Naive thymus-derived CD4-positive, alpha-beta T cell (primary cell): ENCODE measurements around the gene GPD1. TPM values are rescaled to one million over a fixed set of nuclear protein-coding genes. Genes with fewer than 3 reads are reported as not detected.

Experiments used
- ATAC-seq: fragments of 150-1000 bp; cut with Tn5 transposase; 2 replicates; pipeline ENCODE4 v1.10.0; 2021; ENCODE audit warnings: mild to moderate bottlenecking, moderate library complexity
- CTCF ChIA-PET: fragments of 350-600 bp; sonication (Branson Sonifier 250); formaldehyde crosslinking; loops from one replicate; lab custom pipeline; 2021; ENCODE audit warnings: antibody characterized with exemption; lab: Charles Lee
- POLR2A ChIA-PET: fragments of 350-600 bp; sonication (Branson Sonifier 250); formaldehyde crosslinking; loops from one replicate; lab custom pipeline; 2021; ENCODE audit warnings: antibody characterized with exemption, inconsistent platforms; lab: Charles Lee
- DNase-seq, 9 donors: peaks; one replicate each; pipeline versions ENCODE4 v3.0.0 to v3.0.0-alpha.2; 2020 to 2022; ENCODE audit warnings: mixed read lengths in 1 of 9
- H3K27ac ChIP-seq: one replicate; pipeline ENCODE4 v1.7.0; 2013; ENCODE audit warnings: mild to moderate bottlenecking, low read depth, low read length, moderate library complexity
- H3K27me3 ChIP-seq, 2 donors: one replicate each; pipeline ENCODE4 v1.7.0; 2013; ENCODE audit warnings: low read length in 2 of 2, mild to moderate bottlenecking in 2 of 2, moderate library complexity in 2 of 2; ENCODE audit not compliant: control insufficient read depth in 2 of 2, insufficient read depth in 2 of 2
- H3K36me3 ChIP-seq, 3 experiments: 1 replicate in 2 of 3; 2 replicates in 1 of 3; pipeline ENCODE4 v1.7.0; 2013; ENCODE audit warnings: low read length in 3 of 3, mild to moderate bottlenecking in 3 of 3, moderate library complexity in 1 of 3; ENCODE audit not compliant: insufficient read depth in 3 of 3, control insufficient read depth in 2 of 3
- H3K4me1 ChIP-seq, 2 donors: one replicate each; pipeline ENCODE4 v1.7.0; 2013; ENCODE audit warnings: low read length in 2 of 2, mild to moderate bottlenecking in 2 of 2, moderate library complexity in 1 of 2; ENCODE audit not compliant: control insufficient read depth in 2 of 2, insufficient read depth in 2 of 2
- H3K4me3 ChIP-seq: 2 replicates; pipeline ENCODE4 v1.7.0; 2013; ENCODE audit warnings: mild to moderate bottlenecking, low read length
- H3K9me3 ChIP-seq, 3 experiments: 1 replicate in 2 of 3; 2 replicates in 1 of 3; pipeline ENCODE4 v1.7.0; 2013; ENCODE audit warnings: low read length in 3 of 3; ENCODE audit not compliant: control insufficient read depth in 2 of 3
- H3K27ac Mint-ChIP-seq, 9 donors: one replicate each; pipeline ENCODE4 v1.8.0; 2020 to 2022; ENCODE audit warnings: mixed read lengths in 9 of 9, mild to moderate bottlenecking in 8 of 9, moderate library complexity in 5 of 9, inconsistent platforms in 2 of 9
- H3K27me3 Mint-ChIP-seq, 5 donors: one replicate each; pipeline ENCODE4 v1.8.0; 2021 to 2022; ENCODE audit warnings: mixed read lengths in 5 of 5, mild to moderate bottlenecking in 1 of 5
- H3K36me3 Mint-ChIP-seq, 5 donors: one replicate each; pipeline ENCODE4 v1.8.0; 2020 to 2022; ENCODE audit warnings: mixed read lengths in 5 of 5, mild to moderate bottlenecking in 3 of 5, inconsistent platforms in 1 of 5
- H3K4me1 Mint-ChIP-seq, 7 donors: one replicate each; pipeline ENCODE4 v1.8.0; 2020 to 2022; ENCODE audit warnings: mixed read lengths in 7 of 7, mild to moderate bottlenecking in 3 of 7, inconsistent platforms in 1 of 7
- H3K4me3 Mint-ChIP-seq, 10 donors: one replicate each; pipeline ENCODE4 v1.8.0; 2020 to 2022; ENCODE audit warnings: mild to moderate bottlenecking in 10 of 10, mixed read lengths in 10 of 10, moderate library complexity in 6 of 10, inconsistent platforms in 2 of 10
- H3K9me3 Mint-ChIP-seq, 11 donors: one replicate each; pipeline ENCODE4 v1.8.0; 2020 to 2022; ENCODE audit warnings: mixed read lengths in 11 of 11, mild to moderate bottlenecking in 4 of 11, inconsistent platforms in 1 of 11, moderate library complexity in 1 of 11
- intact Hi-C, 2 donors: fragments of 100-400 bp; cut with micrococcal nuclease; formaldehyde crosslinking; loops; one replicate each; pipeline ENCODE4 v1.15.1; 2023
- polyA plus RNA-seq, 2 donors: library from polyadenylated mRNA; unstranded; fragments of 300-500 nt; fragmentation: Illumina TruSeq; gene quantifications; one replicate each; pipeline ENCODE4 v1.2.3, GENCODE V29; 2021
- total RNA-seq, 6 experiments: library from RNA in 5 of 6; stranded (reverse) in 5 of 6; gene quantifications; 1 replicate in 5 of 6; 2 replicates in 1 of 6; pipeline ENCODE4 v1.2.3 and lab custom pipeline; 2021 to 2026

The GPD1 gene
- total RNA-seq (1 to 10 TPM in 2 of 5 experiments, under 1 TPM in 3; 0.50 to 1.5 (median 0.60) TPM), polyA plus RNA-seq (not detected), total RNA-seq (lab: John Stamatoyannopoulos, UW) (0.67 reads per million)

- Mint-ChIP-seq H3K27me3 (no peaks in the 10 kb centered on the region), H3K27ac (peak within 1 kb of the TSS in 3 of 9 donors; percentile 34 to 66 (median 55)), H3K4me3 (peak within 1 kb of the TSS in 1 of 10 donors; percentile 51), H3K9me3 (no peaks in the 10 kb centered on the region), H3K36me3 (peaks cover 0 to 11% (median 9%) of the 10 kb centered on the region in 5 donors), H3K4me1 (peaks cover 0 to 3% (median 0%) of the 10 kb centered on the region in 7 donors)
- CTCF ChIA-PET, result interaction anchor here (1.1 to 1.3 kb wide), 2 partner anchors 8 to 72 kb away, joined by 4 read pairs; partner anchors contain the start of gene COX14
- no peaks in the 10 kb centered on the region for H3K4me1 ChIP-seq
- intact Hi-C loops, result no loop called here
- no peaks in the 10 kb centered on the region for H3K27me3 ChIP-seq
- POLR2A ChIA-PET, result interaction anchor here (0.5 to 2.3 kb wide), 2 partner anchors 8 to 19 kb away, joined by 3 to 11 read pairs; partner anchors contain the start of genes COX14 and SMARCD1
- H3K4me3 ChIP-seq, result no peak within 1 kb of the TSS
- H3K9me3 ChIP-seq, result no peaks in the 10 kb centered on the region
- ATAC-seq (peak; percentile 42), DNase-seq (peak in 1 of 9 donors; percentile 37)
- peaks cover 0 to 20% (median 4%) of the 10 kb centered on the region in 3 experiments for H3K36me3 ChIP-seq
- H3K27ac ChIP-seq, result no peak within 1 kb of the TSS
Observed at GRCh38 chr12:50103767-50104321, at the start of gene GPD1. GPD1 (plus strand) TSS chr12:50104008; CDS start chr12:50104051, 43 bp downstream.

DNA sequence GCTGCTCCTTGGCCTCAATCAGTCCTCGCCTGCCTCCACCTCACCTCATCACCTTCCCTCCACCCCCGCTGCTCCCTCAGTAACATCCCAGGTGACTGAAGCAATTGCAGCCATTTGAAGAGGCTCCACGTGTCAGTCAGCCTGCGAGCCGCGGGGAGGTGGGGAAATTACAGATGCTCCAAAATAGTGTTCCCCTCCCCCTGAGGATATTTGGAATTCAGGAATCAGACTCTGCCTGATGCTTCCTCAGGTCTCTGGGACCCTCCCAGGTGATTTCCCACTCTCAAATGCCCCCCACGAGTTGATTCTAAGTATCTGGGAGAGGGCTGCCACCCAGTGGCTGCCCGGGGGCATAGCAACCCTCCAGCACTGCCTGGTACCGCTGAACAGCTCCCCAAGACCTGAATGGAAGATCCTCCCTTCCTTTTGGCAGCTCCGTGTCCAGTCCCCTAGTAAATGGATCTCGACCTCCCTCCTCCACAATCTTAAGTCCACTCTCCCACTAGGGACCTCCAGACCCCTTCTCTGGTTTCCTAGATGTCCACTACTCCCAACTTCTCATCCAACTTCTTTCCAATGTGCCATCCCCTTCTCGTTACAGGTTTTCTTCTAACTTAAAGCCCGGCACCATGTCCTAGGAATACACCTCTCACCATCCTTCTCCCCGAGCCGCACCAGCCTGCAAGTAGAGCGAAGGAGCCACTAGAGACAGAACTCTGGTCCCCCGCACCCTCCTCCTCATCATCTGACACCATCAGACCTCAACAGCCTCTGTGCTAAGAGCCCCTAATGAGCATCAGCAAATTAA lies 47.8 kb upstream of the GPD1 start:
- Histone ChIP-seq H3K4me1 (peaks cover 7 to 31% of the 10 kb centered on the region in 2 donors), H3K36me3 (no peaks in the 10 kb centered on the region), H3K27me3 (peaks cover 0 to 9% of the 10 kb centered on the region in 2 donors), H3K4me3 (peak overlapping the region; percentile 42), H3K27ac (no peak overlapping the region), H3K9me3 (no peaks in the 10 kb centered on the region)
- DNase-seq, result peak; percentile 41 to 64 (median 56)
- peak overlapping the region; percentile 66 to 96 (median 92) for H3K4me3 Mint-ChIP-seq
- H3K27ac Mint-ChIP-seq, result peak overlapping the region in 2 of 9 donors; percentile 46 to 57
- ATAC-seq, result peak; percentile 79
- peaks cover 17 to 48% (median 41%) of the 10 kb centered on the region in 7 donors for H3K4me1 Mint-ChIP-seq
- POLR2A ChIA-PET, result interaction anchor here (0.5 to 0.6 kb wide), 2 partner anchors 60 to 219 kb away, joined by 3 to 4 read pairs; no protein-coding TSS in a partner anchor
- CTCF ChIA-PET, result interaction anchor here (0.6 to 4.3 kb wide), 16 partner anchors 10 to 1164 kb away, joined by 3 to 30 read pairs (median 3); partner anchors contain the start of gene SMARCD1
- H3K27me3 Mint-ChIP-seq, result peaks cover 38 to 56% (median 48%) of the 10 kb centered on the region in 5 donors
- H3K9me3 Mint-ChIP-seq, result peaks cover 0 to 2% (median 0%) of the 10 kb centered on the region in 11 donors
- intact Hi-C loops, result loop anchor here (1.0 to 10.0 kb wide), 7 partner anchors 17 to 279 kb away; partner anchors contain the start of genes BCDIN3D (in 1 of the 2), RACGAP1 (in 1 of the 2) and SMARCD1 (in 1 of the 2)
- peaks cover 0 to 3% (median 0%) of the 10 kb centered on the region in 5 donors for H3K36me3 Mint-ChIP-seq

- ATAC-seq (no peak), DNase-seq (no peak)
- Histone ChIP-seq H3K27ac (no peak overlapping the region), H3K9me3 (no peaks in the 10 kb centered on the region), H3K4me1 (peaks cover 7 to 31% of the 10 kb centered on the region in 2 donors), H3K27me3 (peaks cover 0 to 9% of the 10 kb centered on the region in 2 donors), H3K36me3 (no peaks in the 10 kb centered on the region), H3K4me3 (peak overlapping the region; percentile 55)
- Mint-ChIP-seq H3K27me3 (peaks cover 32 to 54% (median 48%) of the 10 kb centered on the region in 5 donors), H3K9me3 (peaks cover 0 to 2% (median 0%) of the 10 kb centered on the region in 11 donors), H3K36me3 (peaks cover 0 to 7% (median 0%) of the 10 kb centered on the region in 5 donors), H3K4me3 (peak overlapping the region; percentile 88 to 96 (median 92)), H3K27ac (peak overlapping the region in 3 of 9 donors; percentile 24 to 66 (median 46)), H3K4me1 (peaks cover 17 to 48% (median 44%) of the 10 kb centered on the region in 7 donors)
- POLR2A ChIA-PET, result interaction anchor here (0.5 kb wide), 1 partner anchor 218 kb away, joined by 4 read pairs; no protein-coding TSS in a partner anchor
- CTCF ChIA-PET, result interaction anchor here (0.6 to 4.3 kb wide), 9 partner anchors 10 to 1163 kb away, joined by 3 to 30 read pairs (median 3); no protein-coding TSS in a partner anchor
- intact Hi-C loops, result loop anchor here (1.0 to 10.0 kb wide), 7 partner anchors 17 to 279 kb away; partner anchors contain the start of genes BCDIN3D (in 1 of the 2), RACGAP1 (in 1 of the 2) and SMARCD1 (in 1 of the 2)
Observed at GRCh38 chr12:50056639-50056976, 47.2 kb upstream of the GPD1 start.

DNA sequence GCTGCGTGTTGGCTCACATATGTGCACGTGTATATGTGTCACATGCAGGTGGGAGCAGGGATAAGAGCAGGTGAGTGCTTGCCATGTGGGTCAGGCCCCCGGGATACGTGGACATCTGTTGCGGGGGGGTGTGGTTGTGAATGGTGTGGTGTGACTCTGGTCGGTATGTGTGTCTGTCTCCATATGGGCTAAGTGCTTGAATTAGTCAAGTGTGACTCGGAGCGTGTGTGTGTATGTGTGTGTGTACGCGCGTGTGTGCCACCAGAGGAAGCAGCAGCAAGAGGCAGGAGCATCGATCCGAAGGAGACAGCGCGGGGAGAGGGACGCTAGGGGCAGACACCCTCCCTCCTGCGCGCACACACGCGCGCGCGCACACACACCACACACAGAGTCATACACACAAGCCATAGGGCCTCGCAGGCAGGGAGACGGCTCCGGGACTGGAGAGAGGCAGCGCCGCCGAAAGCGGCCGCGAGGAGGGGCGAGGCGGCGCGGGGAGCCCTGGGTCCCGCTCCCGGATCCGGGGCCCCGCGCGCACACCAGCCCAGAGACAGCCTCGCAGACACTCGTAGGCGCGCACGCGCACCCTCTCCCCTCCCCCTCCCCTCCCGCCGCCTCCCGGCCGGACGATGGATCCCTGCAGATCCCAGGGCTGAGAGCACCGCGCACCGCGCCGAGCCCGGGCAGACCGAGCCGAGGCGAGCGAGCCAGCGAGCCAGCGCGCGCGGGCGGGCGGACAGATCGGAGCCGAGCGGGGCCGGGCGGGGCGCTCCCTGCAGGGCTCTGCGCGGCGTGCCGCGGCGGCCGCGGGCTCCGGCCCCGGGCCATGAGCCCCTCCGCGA lies 46.6 kb upstream of the GPD1 start, which contains the start of gene ASIC1:
ASIC1 (plus strand) TSS at position 597 of the 842 bp plus-strand sequence. CDS start 1,171 bp downstream, outside the sequence.
- intact Hi-C loops, result loop anchor here (1.0 to 10.0 kb wide), 7 partner anchors 18 to 280 kb away; partner anchors contain the start of genes BCDIN3D (in 1 of the 2), RACGAP1 (in 1 of the 2) and SMARCD1 (in 1 of the 2)
- Mint-ChIP-seq H3K4me1 (peaks cover 20 to 50% (median 44%) of the 10 kb centered on the region in 7 donors), H3K27me3 (peaks cover 26 to 49% (median 42%) of the 10 kb centered on the region in 5 donors), H3K27ac (peak within 1 kb of the TSS in 8 of 9 donors; percentile 24 to 79 (median 50)), H3K9me3 (peaks cover 0 to 2% (median 0%) of the 10 kb centered on the region in 11 donors), H3K4me3 (peak within 1 kb of the TSS; percentile 88 to 96 (median 92)), H3K36me3 (peaks cover 0 to 12% (median 0%) of the 10 kb centered on the region in 5 donors)
- POLR2A ChIA-PET, result no interaction called here
- Histone ChIP-seq H3K4me1 (peaks cover 7 to 31% of the 10 kb centered on the region in 2 donors), H3K27ac (peak within 1 kb of the TSS; percentile 24), H3K4me3 (peak within 1 kb of the TSS; percentile 55), H3K9me3 (no peaks in the 10 kb centered on the region), H3K36me3 (no peaks in the 10 kb centered on the region), H3K27me3 (peaks cover 0 to 9% of the 10 kb centered on the region in 2 donors)
- peak; percentile 63 for ATAC-seq
- DNase-seq, result peak in 8 of 9 donors; percentile 30 to 72 (median 48)
- CTCF ChIA-PET, result interaction anchor here (1.2 to 4.3 kb wide), 4 partner anchors 9 to 90 kb away, joined by 3 to 30 read pairs (median 16); no protein-coding TSS in a partner anchor

- Mint-ChIP-seq H3K36me3 (peaks cover 0 to 12% (median 0%) of the 10 kb centered on the region in 5 donors), H3K9me3 (peaks cover 0 to 2% (median 0%) of the 10 kb centered on the region in 11 donors), H3K27ac (peak overlapping the region in 4 of 9 donors; percentile 22 to 47 (median 42)), H3K4me3 (peak overlapping the region; percentile 56 to 92 (median 74)), H3K4me1 (peaks cover 21 to 52% (median 44%) of the 10 kb centered on the region in 7 donors), H3K27me3 (peaks cover 18 to 42% (median 34%) of the 10 kb centered on the region in 5 donors)
- Histone ChIP-seq H3K27ac (no peak overlapping the region), H3K27me3 (peaks cover 0 to 9% of the 10 kb centered on the region in 2 donors), H3K9me3 (no peaks in the 10 kb centered on the region), H3K4me3 (no peak overlapping the region), H3K36me3 (no peaks in the 10 kb centered on the region), H3K4me1 (peaks cover 7 to 31% of the 10 kb centered on the region in 2 donors)
- ChIA-PET POLR2A (no interaction called here), CTCF (interaction anchor here (0.9 to 1.3 kb wide), 4 partner anchors 8 to 18 kb away, joined by 3 to 5 read pairs (median 4); no protein-coding TSS in a partner anchor)
- intact Hi-C loops, result loop anchor here (5.0 to 10.0 kb wide), 2 partner anchors 213 to 281 kb away; partner anchors contain the start of gene BCDIN3D (in 1 of the 2)
- DNase-seq (no peak), ATAC-seq (no peak)
Observed at GRCh38 chr12:50057896-50058670, 45.7 kb upstream of the GPD1 start.
